ENCODE measurements around the gene MMP10. TPM values are rescaled to one million over a fixed set of nuclear protein-coding genes. Genes with fewer than 3 reads are reported as not detected.

The MMP10 gene
- total and polyA plus RNA-seq, 2 donors (not counting 3 experiments of a cell fraction or from before 2014, with no cell fraction given) = 4.3 to 15.0 TPM

- ChIA-PET CTCF (interaction anchor here (2.7 kb wide), 1 partner anchor 10 kb away, joined by 15 read pairs; the partner anchor contains the start of gene MMP10), POLR2A (no interaction called here)
- no peak overlapping the region for H3K4me3 ChIP-seq (replicated peaks in 1 of 3; ENCODE audit: insufficient read depth in 1 of 3, low read depth in 1 of 3, low read length in 3 of 3)
- FAIRE-seq (no peak), DNase-seq (ENCODE audit: low read depth, low spot score) (no peak)
- dilution Hi-C loops (cut with MboI; ENCODE audit: extremely low pct_ligation_motif_present, low sequenced_read_pairs) = no loop called here
- no peak overlapping the region for H3K9ac ChIP-seq (replicated peaks; ENCODE audit: extremely low read depth, insufficient read depth, low read length)
- H3K9me3 ChIP-seq (replicated peaks; ENCODE audit: control insufficient read depth, insufficient read depth, low read length) = no peaks in the 10 kb centered on the region
- intact Hi-C loops (cut with micrococcal nuclease) = no loop called here
- no peaks in the 10 kb centered on the region for H3K9me1 ChIP-seq (replicated peaks; ENCODE audit: control insufficient read depth, extremely low read depth, insufficient read depth, low read length)
- no TSS peak for BruUV-seq (replicated peaks)
- H3K27me3 ChIP-seq (ENCODE audit: control insufficient read depth in 2 of 2, insufficient read depth in 2 of 2, low read length in 2 of 2) = no peaks in the 10 kb centered on the region
- no peak overlapping the region for H2AFZ ChIP-seq (ENCODE audit: low read depth, low read length)
- H3K4me1 ChIP-seq (ENCODE audit: control insufficient read depth, extremely low read depth, insufficient read depth, low read length) = peaks cover 12% of the 10 kb centered on the region
- H4K20me1 ChIP-seq (replicated peaks; ENCODE audit: control insufficient read depth, extremely low read depth, insufficient read depth, low read length) = no peaks in the 10 kb centered on the region
- TF ChIP-seq MAX (IDR thresholded peaks at IDR 0.05; ENCODE audit: insufficient read depth, insufficient read length) (no peak), MYC (IDR thresholded peaks at IDR 0.05; ENCODE audit: low read depth, low read length) (no peak), CTCF (IDR thresholded peaks at IDR 0.05; ENCODE audit: extremely low read depth in 1 of 2, insufficient read depth in 1 of 2, low read depth in 1 of 2, low read length in 2 of 2) (no peak), EZH2 (IDR thresholded peaks at IDR 0.05; ENCODE audit: borderline replicate concordance, low read depth, low read length, severe bottlenecking) (no peak)
- H3K27ac ChIP-seq (ENCODE audit: insufficient read depth, low read depth, low read length) = no peak overlapping the region
- no peak overlapping the region for H3K4me2 ChIP-seq (ENCODE audit: insufficient read depth, low read length)
- H3K79me2 ChIP-seq (ENCODE audit: control insufficient read depth, insufficient read depth, low read length) = no peaks in the 10 kb centered on the region
- H3K36me3 ChIP-seq (ENCODE audit: control insufficient read depth in 2 of 2, extremely low read depth in 1 of 2, insufficient read depth in 2 of 2, low read length in 2 of 2) = no peaks in the 10 kb centered on the region
Observed at GRCh38 chr11:102770191-102770590, 10.2 kb downstream of the MMP10 start.

GRCh38 chr11:102767800-102768199 lies 12.6 kb downstream of the MMP10 start:
- Histone ChIP-seq H3K27ac (ENCODE audit: insufficient read depth, low read depth, low read length) (no peak overlapping the region), H3K36me3 (ENCODE audit: control insufficient read depth in 2 of 2, extremely low read depth in 1 of 2, insufficient read depth in 2 of 2, low read length in 2 of 2) (no peaks in the 10 kb centered on the region), H3K9me1 (replicated peaks; ENCODE audit: control insufficient read depth, extremely low read depth, insufficient read depth, low read length) (no peaks in the 10 kb centered on the region), H3K27me3 (ENCODE audit: control insufficient read depth in 2 of 2, insufficient read depth in 2 of 2, low read length in 2 of 2) (no peaks in the 10 kb centered on the region), H3K9ac (replicated peaks; ENCODE audit: extremely low read depth, insufficient read depth, low read length) (no peak overlapping the region), H2AFZ (ENCODE audit: low read depth, low read length) (no peak overlapping the region), H3K4me2 (ENCODE audit: insufficient read depth, low read length) (no peak overlapping the region), H3K9me3 (replicated peaks; ENCODE audit: control insufficient read depth, insufficient read depth, low read length) (no peaks in the 10 kb centered on the region), H3K4me3 (replicated peaks in 1 of 3; ENCODE audit: insufficient read depth in 1 of 3, low read depth in 1 of 3, low read length in 3 of 3) (no peak overlapping the region), H3K79me2 (ENCODE audit: control insufficient read depth, insufficient read depth, low read length) (no peaks in the 10 kb centered on the region), H4K20me1 (replicated peaks; ENCODE audit: control insufficient read depth, extremely low read depth, insufficient read depth, low read length) (no peaks in the 10 kb centered on the region), H3K4me1 (ENCODE audit: control insufficient read depth, extremely low read depth, insufficient read depth, low read length) (peaks cover 22% of the 10 kb centered on the region)
- DNase-seq (ENCODE audit: low read depth, low spot score) (no peak), FAIRE-seq (no peak)
- intact Hi-C loops (cut with micrococcal nuclease) (loop anchor here (10.0 kb wide), 1 partner anchor 853 kb away; the partner anchor contains the start of genes ANGPTL5 and CEP126), dilution Hi-C loops (cut with MboI; ENCODE audit: extremely low pct_ligation_motif_present, low sequenced_read_pairs) (no loop called here)
- ChIA-PET CTCF (no interaction called here), POLR2A (no interaction called here)
- no peak for TF ChIP-seq POLR2A (IDR thresholded peaks at IDR 0.05; ENCODE audit: low read depth, low read length)
- TF ChIP-seq MAX (IDR thresholded peaks at IDR 0.05; ENCODE audit: insufficient read depth, insufficient read length) = no peak
- no peak for TF ChIP-seq GATA2 (IDR thresholded peaks at IDR 0.05; ENCODE audit: insufficient read depth, insufficient read length, low read depth, low read length)
- no peak for TF ChIP-seq MYC (IDR thresholded peaks at IDR 0.05; ENCODE audit: low read depth, low read length)
- no peak for TF ChIP-seq POLR2AphosphoS5 (IDR thresholded peaks at IDR 0.05; ENCODE audit: insufficient read depth, low read depth, low read length)
- TF ChIP-seq EZH2 (IDR thresholded peaks at IDR 0.05; ENCODE audit: borderline replicate concordance, low read depth, low read length, severe bottlenecking) = no peak
- no peak for TF ChIP-seq FOS (IDR thresholded peaks at IDR 0.05; ENCODE audit: borderline replicate concordance, insufficient read depth, low read length)
- no peak for TF ChIP-seq JUN (IDR thresholded peaks at IDR 0.05; ENCODE audit: borderline replicate concordance, insufficient read depth, insufficient read length, low read depth)
- no peak for TF ChIP-seq CTCF (IDR thresholded peaks at IDR 0.05; ENCODE audit: extremely low read depth in 1 of 2, insufficient read depth in 1 of 2, low read depth in 1 of 2, low read length in 2 of 2)
- BruUV-seq (replicated peaks) = no TSS peak

All from endothelial cell of umbilical vein (primary cell).